Measurements from ENCODE around the gene C20orf202. TPM values are rescaled to one million over a fixed set of nuclear protein-coding genes. Genes with fewer than 3 reads are reported as not detected.

Gene C20orf202
- total RNA-seq: not detected

- ChIA-PET CTCF (no interaction called here), POLR2A (no interaction called here)
Observed at GRCh38 chr20:1202762-1203504, at the start of gene C20orf202. C20orf202 (plus strand) TSS chr20:1203454; CDS start chr20:1203586, 132 bp downstream.

- ChIA-PET POLR2A (no interaction called here), CTCF (no interaction called here)
Observed at GRCh38 chr20:1154226-1154625, 49.0 kb upstream of the C20orf202 start.

GRCh38 chr20:1154691-1155090 is 48.6 kb upstream of the C20orf202 start:
- CTCF ChIA-PET: no interaction called here
- POLR2A ChIA-PET: no interaction called here

- ChIA-PET POLR2A (no interaction called here), CTCF (no interaction called here)
Observed at GRCh38 chr20:1155342-1155741, 47.9 kb upstream of the C20orf202 start.

GRCh38 chr20:1160496-1160895 is 42.8 kb upstream of the C20orf202 start:
- ChIA-PET CTCF (no interaction called here), POLR2A (no interaction called here)

GRCh38 chr20:1160991-1161390 is 42.3 kb upstream of the C20orf202 start:
- CTCF ChIA-PET: interaction anchor here (0.9 kb wide), 1 partner anchor 342 kb away, joined by 4 read pairs; no protein-coding TSS in a partner anchor
- POLR2A ChIA-PET: no interaction called here

GRCh38 chr20:1163105-1163504 is 40.1 kb upstream of the C20orf202 start:
- CTCF ChIA-PET: interaction anchor here (0.6 kb wide), 1 partner anchor 35 kb away, joined by 3 read pairs; no protein-coding TSS in a partner anchor
- POLR2A ChIA-PET: no interaction called here

- POLR2A ChIA-PET: no interaction called here
- CTCF ChIA-PET: interaction anchor here (0.6 kb wide), 1 partner anchor 35 kb away, joined by 3 read pairs; no protein-coding TSS in a partner anchor
Observed at GRCh38 chr20:1163653-1164052, 39.6 kb upstream of the C20orf202 start.

- POLR2A ChIA-PET: no interaction called here
- CTCF ChIA-PET: interaction anchor here (1.4 kb wide), 1 partner anchor 12 kb away, joined by 3 read pairs; no protein-coding TSS in a partner anchor
Observed at GRCh38 chr20:1164871-1165270, 38.4 kb upstream of the C20orf202 start.

- POLR2A ChIA-PET: no interaction called here
- CTCF ChIA-PET: interaction anchor here (1.4 kb wide), 1 partner anchor 11 kb away, joined by 3 read pairs; no protein-coding TSS in a partner anchor
Observed at GRCh38 chr20:1165521-1165920, 37.7 kb upstream of the C20orf202 start.

GRCh38 chr20:1165941-1166340 is 37.3 kb upstream of the C20orf202 start:
- POLR2A ChIA-PET: no interaction called here
- CTCF ChIA-PET: no interaction called here

GRCh38 chr20:1166948-1167720 is 36.1 kb upstream of the C20orf202 start:
- POLR2A ChIA-PET: no interaction called here
- CTCF ChIA-PET: no interaction called here

- POLR2A ChIA-PET: no interaction called here
- CTCF ChIA-PET: no interaction called here
Observed at GRCh38 chr20:1169224-1169623, 34.0 kb upstream of the C20orf202 start.

GRCh38 chr20:1171461-1172093 is 31.7 kb upstream of the C20orf202 start:
- ChIA-PET POLR2A (interaction anchor here (0.5 kb wide), 1 partner anchor 591 kb away, joined by 4 read pairs; no protein-coding TSS in a partner anchor), CTCF (interaction anchor here (1.5 kb wide), 1 partner anchor 63 kb away, joined by 4 read pairs; no protein-coding TSS in a partner anchor)

- CTCF ChIA-PET: interaction anchor here (1.4 kb wide), 1 partner anchor 12 kb away, joined by 4 read pairs; no protein-coding TSS in a partner anchor
- POLR2A ChIA-PET: interaction anchor here (0.6 kb wide), 1 partner anchor 51 kb away, joined by 9 read pairs; no protein-coding TSS in a partner anchor
Observed at GRCh38 chr20:1173698-1174097, 29.6 kb upstream of the C20orf202 start.

- POLR2A ChIA-PET: no interaction called here
- CTCF ChIA-PET: no interaction called here
Observed at GRCh38 chr20:1174787-1175186, 28.5 kb upstream of the C20orf202 start.

GRCh38 chr20:1177680-1178079 is 25.6 kb upstream of the C20orf202 start:
- POLR2A ChIA-PET: no interaction called here
- CTCF ChIA-PET: no interaction called here

- CTCF ChIA-PET: no interaction called here
- POLR2A ChIA-PET: no interaction called here
Observed at GRCh38 chr20:1178103-1178502, 25.2 kb upstream of the C20orf202 start.

GRCh38 chr20:1178623-1179022 is 24.6 kb upstream of the C20orf202 start:
- CTCF ChIA-PET: no interaction called here
- POLR2A ChIA-PET: no interaction called here

GRCh38 chr20:1180949-1181348 is 22.3 kb upstream of the C20orf202 start:
- POLR2A ChIA-PET: no interaction called here
- CTCF ChIA-PET: no interaction called here

All from activated CD8-positive, alpha-beta memory T cell treated with anti-CD3 and anti-CD28 coated beads for 36 hours (primary cell).